ENCODE measurements around the gene FOXC1. TPM values are rescaled to one million over a fixed set of nuclear protein-coding genes. Genes with fewer than 3 reads are reported as not detected.

Gene FOXC1
- total and polyA plus RNA-seq, 8 donors, result 0.25 to 8.3 (median 2.8) TPM

- 75 to 82% (median 81%) methylated on average over 6 to 7 of the region's 7 CpGs for WGBS, 5 donors
- intact Hi-C loops (cut with DNase I; ENCODE audit: low total_unique reads), result no loop called here
- TF ChIP-seq CTCF (IDR thresholded peaks at IDR 0.05) (no peak), POLR2AphosphoS5 (IDR thresholded peaks at IDR 0.05) (no peak), POLR2A (IDR thresholded peaks at IDR 0.05) (no peak), EP300 (IDR thresholded peaks at IDR 0.05) (no peak)
Measured at GRCh38 chr6:1643111-1643510, 33.4 kb downstream of the FOXC1 start.

GRCh38 chr6:1643830-1644445, 34.2 kb downstream of the FOXC1 start:
- DNase-seq, result no peak
- no peaks in the 10 kb centered on the region for H3K27me3 ChIP-seq
- no peaks in the 10 kb centered on the region for H3K9me3 ChIP-seq
- TF ChIP-seq POLR2AphosphoS5 (IDR thresholded peaks at IDR 0.05) (no peak), CTCF (IDR thresholded peaks at IDR 0.05) (no peak), EP300 (IDR thresholded peaks at IDR 0.05) (no peak), POLR2A (IDR thresholded peaks at IDR 0.05) (no peak)
- no peak overlapping the region for H3K4me3 ChIP-seq
- H3K36me3 ChIP-seq, result peaks cover 0 to 9% (median 2%) of the 10 kb centered on the region in 4 donors
- no peak overlapping the region for H3K27ac ChIP-seq
- WGBS, 5 donors, result 85 to 93% (median 91%) methylated on average over 12 to 18 of the region's 18 CpGs
- peaks cover 0 to 15% (median 7%) of the 10 kb centered on the region in 4 donors for H3K4me1 ChIP-seq
- intact Hi-C loops (cut with DNase I; ENCODE audit: low total_unique reads), result no loop called here

More at GRCh38 chr6:1643111-1643510, 33.4 kb downstream of the FOXC1 start:
- no peak for DNase-seq
- no peaks in the 10 kb centered on the region for H3K27me3 ChIP-seq
- no peaks in the 10 kb centered on the region for H3K9me3 ChIP-seq
- H3K36me3 ChIP-seq, result peaks cover 0 to 9% (median 2%) of the 10 kb centered on the region in 4 donors
- H3K4me3 ChIP-seq, result no peak overlapping the region
- H3K27ac ChIP-seq, result no peak overlapping the region
- peaks cover 0 to 15% (median 7%) of the 10 kb centered on the region in 4 donors for H3K4me1 ChIP-seq

- Histone ChIP-seq H3K9me3 (no peaks in the 10 kb centered on the region), H3K27ac (no peak overlapping the region), H3K36me3 (peaks cover 0 to 5% (median 0%) of the 10 kb centered on the region in 4 donors), H3K4me3 (no peak overlapping the region), H3K27me3 (no peaks in the 10 kb centered on the region), H3K4me1 (peaks cover 0 to 15% (median 7%) of the 10 kb centered on the region in 4 donors)
- intact Hi-C loops (cut with DNase I; ENCODE audit: low total_unique reads), result no loop called here
- TF ChIP-seq POLR2AphosphoS5 (IDR thresholded peaks at IDR 0.05) (no peak), POLR2A (IDR thresholded peaks at IDR 0.05) (no peak), CTCF (IDR thresholded peaks at IDR 0.05) (no peak), EP300 (IDR thresholded peaks at IDR 0.05) (no peak)
- 81 to 90% (median 86%) methylated on average over 11 to 12 of the region's 12 CpGs for WGBS, 5 donors
- no peak for DNase-seq
Measured at GRCh38 chr6:1644516-1645060, 34.9 kb downstream of the FOXC1 start.

- no peak for DNase-seq
- Histone ChIP-seq H3K27me3 (no peaks in the 10 kb centered on the region), H3K4me3 (no peak overlapping the region), H3K4me1 (peaks cover 0 to 15% (median 7%) of the 10 kb centered on the region in 4 donors), H3K9me3 (no peaks in the 10 kb centered on the region), H3K27ac (no peak overlapping the region), H3K36me3 (no peaks in the 10 kb centered on the region)
- WGBS, 5 donors, result 87 to 96% (median 92%) methylated on average over 14 of the region's 14 CpGs
- intact Hi-C loops (cut with DNase I; ENCODE audit: low total_unique reads), result no loop called here
- TF ChIP-seq CTCF (IDR thresholded peaks at IDR 0.05) (no peak), POLR2A (IDR thresholded peaks at IDR 0.05) (no peak), POLR2AphosphoS5 (IDR thresholded peaks at IDR 0.05) (no peak), EP300 (IDR thresholded peaks at IDR 0.05) (no peak)
Measured at GRCh38 chr6:1645466-1646185, 35.9 kb downstream of the FOXC1 start.

All from stomach (tissue), 9 donors.